ENCODE data around the gene GIPC1. TPM values are rescaled to one million over a fixed set of nuclear protein-coding genes. Genes with fewer than 3 reads are reported as not detected.

The GIPC1 gene
- total RNA-seq, 1 experiment from 2014 or later = 98.7 TPM

GRCh38 chr19:14502334-14503092 lies 6.6 kb upstream of the GIPC1 start:
- peaks cover 43% of the 10 kb centered on the region for H3K4me1 ChIP-seq
- Mint-ChIP-seq H3K27me3 (ENCODE audit: insufficient read depth, unreplicated experiment) (no peaks in the 10 kb centered on the region), H3K27ac (ENCODE audit: unreplicated experiment) (peak overlapping the region; percentile 71), H3K36me3 (ENCODE audit: insufficient read depth, unreplicated experiment) (peaks cover 17% of the 10 kb centered on the region), H3K9me3 (ENCODE audit: unreplicated experiment) (no peaks in the 10 kb centered on the region), H3K4me3 (ENCODE audit: unreplicated experiment) (no peak overlapping the region), H3K4me1 (ENCODE audit: low read depth, unreplicated experiment) (peaks cover 44% of the 10 kb centered on the region)
- no peaks in the 10 kb centered on the region for H3K9me3 ChIP-seq
- intact Hi-C loops (cut with micrococcal nuclease; ENCODE audit: unreplicated experiment) = loop anchor here (1.0 to 2.0 kb wide), 2 partner anchors 16 to 49 kb away; partner anchors contain the start of gene DNAJB1
- peak; percentile 79 for DNase-seq
- BruUV-seq (replicated peaks) = no TSS peak
- H3K27me3 ChIP-seq (replicated peaks; ENCODE audit: control insufficient read depth, insufficient read depth, low read length) = no peaks in the 10 kb centered on the region
- no peaks in the 10 kb centered on the region for H3K36me3 ChIP-seq (ENCODE audit: control insufficient read depth, insufficient read depth, low read length)
- CTCF ChIA-PET = interaction anchor here (0.6 kb wide), 1 partner anchor 640 kb away, joined by 3 read pairs; no protein-coding TSS in a partner anchor
- no peak for TF ChIP-seq CTCF (IDR thresholded peaks at IDR 0.05; ENCODE audit: insufficient read depth in 1 of 2, low read depth in 1 of 2, low read length in 1 of 2, severe bottlenecking in 1 of 2, unreplicated experiment in 1 of 2)
- no peak overlapping the region for H3K4me3 ChIP-seq (ENCODE audit: low read depth, low read length)
- POLR2A ChIA-PET = interaction anchor here (0.5 to 0.6 kb wide), 2 partner anchors 33 to 200 kb away, joined by 3 to 4 read pairs; no protein-coding TSS in a partner anchor

GRCh38 chr19:14497228-14497921 lies 1.4 kb upstream of the GIPC1 start:
- CTCF ChIA-PET = interaction anchor here (0.6 to 1.9 kb wide), 4 partner anchors 8 to 361 kb away, joined by 3 to 7 read pairs (median 4); partner anchors contain the start of gene ASF1B
- no peaks in the 10 kb centered on the region; the same call in 1 of the 2 replicates for H3K36me3 ChIP-seq (ENCODE audit: control insufficient read depth, insufficient read depth, low read length)
- no TSS peak for BruUV-seq (replicated peaks)
- no peak for TF ChIP-seq CTCF (IDR thresholded peaks at IDR 0.05; ENCODE audit: insufficient read depth in 1 of 2, low read depth in 1 of 2, low read length in 1 of 2, severe bottlenecking in 1 of 2, unreplicated experiment in 1 of 2)
- Mint-ChIP-seq H3K27me3 (ENCODE audit: insufficient read depth, unreplicated experiment) (no peaks in the 10 kb centered on the region), H3K27ac (ENCODE audit: unreplicated experiment) (peak overlapping the region; percentile 91), H3K36me3 (ENCODE audit: insufficient read depth, unreplicated experiment) (peaks cover 26% of the 10 kb centered on the region), H3K4me1 (ENCODE audit: low read depth, unreplicated experiment) (peaks cover 23% of the 10 kb centered on the region), H3K9me3 (ENCODE audit: unreplicated experiment) (no peaks in the 10 kb centered on the region), H3K4me3 (ENCODE audit: unreplicated experiment) (peak overlapping the region; percentile 80)
- peaks cover 20% of the 10 kb centered on the region for H3K4me1 ChIP-seq
- no peak overlapping the region for H3K4me3 ChIP-seq (ENCODE audit: low read depth, low read length)
- DNase-seq = no peak
- no peaks in the 10 kb centered on the region for H3K27me3 ChIP-seq (replicated peaks; ENCODE audit: control insufficient read depth, insufficient read depth, low read length)
- H3K9me3 ChIP-seq = no peaks in the 10 kb centered on the region
- POLR2A ChIA-PET = interaction anchor here (0.5 to 1.3 kb wide), 3 partner anchors 21 to 413 kb away, joined by 4 to 7 read pairs (median 5); partner anchors contain the start of gene DNAJB1
- intact Hi-C loops (cut with micrococcal nuclease; ENCODE audit: unreplicated experiment) = loop anchor here (2.0 kb wide), 1 partner anchor 31 kb away; the partner anchor contains the start of gene TECR

GRCh38 chr19:14496834-14497227 lies 904 bp upstream of the GIPC1 start:
- BruUV-seq (replicated peaks) = TSS peak; percentile 96
- no peak for TF ChIP-seq CTCF (IDR thresholded peaks at IDR 0.05; ENCODE audit: insufficient read depth in 1 of 2, low read depth in 1 of 2, low read length in 1 of 2, severe bottlenecking in 1 of 2, unreplicated experiment in 1 of 2)
- H3K4me3 Mint-ChIP-seq (ENCODE audit: unreplicated experiment) = peak overlapping the region; percentile 80
- H3K27me3 ChIP-seq (replicated peaks; ENCODE audit: control insufficient read depth, insufficient read depth, low read length) = no peaks in the 10 kb centered on the region
- no peaks in the 10 kb centered on the region; the same call in 1 of the 2 replicates for H3K36me3 ChIP-seq (ENCODE audit: control insufficient read depth, insufficient read depth, low read length)
- no peaks in the 10 kb centered on the region for H3K9me3 Mint-ChIP-seq (ENCODE audit: unreplicated experiment)
- H3K36me3 Mint-ChIP-seq (ENCODE audit: insufficient read depth, unreplicated experiment) = peaks cover 28% of the 10 kb centered on the region
- no peaks in the 10 kb centered on the region for H3K27me3 Mint-ChIP-seq (ENCODE audit: insufficient read depth, unreplicated experiment)
- H3K4me1 Mint-ChIP-seq (ENCODE audit: low read depth, unreplicated experiment) = peaks cover 21% of the 10 kb centered on the region
- H3K4me1 ChIP-seq = peaks cover 16% of the 10 kb centered on the region
- intact Hi-C loops (cut with micrococcal nuclease; ENCODE audit: unreplicated experiment) = loop anchor here (2.0 kb wide), 1 partner anchor 32 kb away; the partner anchor contains the start of gene TECR
- H3K4me3 ChIP-seq (ENCODE audit: low read depth, low read length) = no peak overlapping the region
- H3K9me3 ChIP-seq = no peaks in the 10 kb centered on the region
- DNase-seq = no peak
- ChIA-PET POLR2A (interaction anchor here (0.5 to 1.3 kb wide), 8 partner anchors 9 to 1563 kb away, joined by 3 to 8 read pairs (median 4); partner anchors contain the start of genes DNAJB1, FARSA and NDUFB7), CTCF (interaction anchor here (0.9 to 1.9 kb wide), 4 partner anchors 9 to 360 kb away, joined by 3 to 7 read pairs (median 4); partner anchors contain the start of gene ASF1B)
- peak overlapping the region; percentile 91 for H3K27ac Mint-ChIP-seq (ENCODE audit: unreplicated experiment)

Data from Caco-2 (cell line).